Measurements from ENCODE around the gene WDR37.
"Not testable (repeated sequence)": the region's sequence is repeated elsewhere in the genome, so short reads cannot be mapped to it uniquely, and the experiment has no call there.

The WDR37 gene

DNA sequence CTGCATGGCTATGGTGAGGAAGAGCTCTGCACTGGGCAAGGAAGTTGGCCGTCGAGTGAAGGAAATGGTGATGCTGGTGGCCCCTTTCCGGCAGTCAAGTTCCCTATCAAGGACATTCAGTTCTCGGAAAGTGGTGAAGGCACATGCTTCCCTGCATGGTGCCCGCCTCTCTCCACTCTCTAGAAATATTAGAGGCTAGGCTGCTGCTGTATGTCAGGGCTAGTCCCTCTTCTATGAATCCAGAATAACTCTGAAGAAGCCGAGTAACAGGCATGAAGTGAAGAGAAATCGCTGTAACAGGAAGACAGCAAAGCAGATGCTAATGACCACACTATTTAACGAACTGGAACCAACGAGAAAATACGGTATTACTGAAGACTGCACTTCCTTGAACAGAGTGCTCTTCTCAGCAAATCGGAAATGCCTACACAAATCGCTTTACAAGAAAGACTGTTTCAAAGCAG is 12.6 kb upstream of the WDR37 start:
- DNase-seq: peak; percentile 39

DNA sequence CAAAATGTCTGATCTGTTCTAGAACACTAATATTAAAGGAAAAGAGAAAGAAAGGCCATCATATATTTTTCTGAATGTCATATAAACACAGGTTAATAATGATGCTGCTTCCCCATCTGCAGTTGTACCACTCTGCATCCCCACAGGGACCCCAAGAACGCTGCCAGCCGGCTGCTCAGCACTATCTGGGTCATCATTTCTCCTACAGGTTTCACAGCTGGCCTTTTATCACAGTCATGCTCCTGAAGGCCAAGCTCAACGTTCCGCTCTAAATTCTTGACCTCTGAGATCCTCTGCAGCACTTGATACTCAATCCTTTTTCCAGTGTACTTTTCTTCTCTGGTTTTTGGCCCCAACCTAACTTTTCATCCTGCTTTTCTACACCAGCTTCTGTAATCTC is 12.0 kb upstream of the WDR37 start:
- DNase-seq: no peak

DNA sequence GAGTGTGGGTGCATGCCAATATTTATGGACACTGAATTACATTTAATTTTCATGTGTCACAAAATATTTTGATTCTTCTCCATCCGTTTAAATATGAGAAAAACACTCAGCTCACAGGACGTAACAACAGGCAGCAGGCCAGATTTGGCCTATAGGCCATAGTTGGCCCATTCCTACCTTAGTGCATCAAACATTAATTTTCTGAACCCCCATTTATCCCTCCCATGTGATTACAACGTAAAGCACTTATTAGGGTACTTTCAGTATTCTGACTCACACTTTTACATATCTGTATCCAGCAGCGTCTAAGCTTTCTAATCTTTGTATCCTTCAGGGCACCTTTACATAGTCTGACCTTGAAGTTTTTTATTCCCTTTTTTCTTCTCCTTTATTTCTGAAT is 11.2 kb upstream of the WDR37 start:
- DNase-seq: no peak

DNA sequence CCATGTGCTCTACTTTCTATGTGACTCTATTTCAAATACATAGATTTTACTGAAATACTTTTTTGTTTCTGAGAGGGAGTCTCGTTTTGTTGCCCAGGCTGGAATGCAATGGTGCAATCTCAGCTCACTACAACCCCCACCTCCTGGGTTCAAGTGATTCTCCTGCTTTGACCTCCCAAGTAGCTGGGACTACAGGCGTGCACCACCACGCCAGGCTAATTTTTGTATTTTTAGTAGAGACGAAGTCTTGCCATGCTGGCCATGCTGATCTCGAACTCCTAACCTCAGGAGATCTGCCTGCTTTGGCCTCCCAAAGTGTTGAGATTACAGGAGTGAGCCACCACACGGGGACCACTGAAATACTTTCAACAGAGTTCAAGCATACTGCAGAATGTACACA is 10.8 kb upstream of the WDR37 start:
- no peak for DNase-seq

DNA sequence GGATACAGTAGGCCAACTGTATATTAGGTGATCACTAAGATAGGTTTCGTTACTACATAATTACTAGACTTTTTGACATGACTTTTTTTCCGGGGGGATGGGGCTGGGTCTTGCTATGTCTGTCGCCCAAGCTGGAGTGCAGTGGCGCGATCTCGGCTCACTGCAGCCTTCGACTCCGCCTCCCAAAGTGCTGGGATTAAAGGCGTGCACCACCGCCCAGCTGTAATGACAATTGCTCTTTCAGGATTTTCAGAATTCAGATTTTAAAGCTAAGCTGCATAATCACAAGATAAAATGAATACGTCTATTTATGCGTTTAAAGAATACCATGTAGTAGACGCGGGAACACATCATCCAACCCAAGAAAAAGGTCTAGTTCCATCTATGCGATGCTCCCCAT is 8.2 kb upstream of the WDR37 start:
- no peak for DNase-seq

DNA sequence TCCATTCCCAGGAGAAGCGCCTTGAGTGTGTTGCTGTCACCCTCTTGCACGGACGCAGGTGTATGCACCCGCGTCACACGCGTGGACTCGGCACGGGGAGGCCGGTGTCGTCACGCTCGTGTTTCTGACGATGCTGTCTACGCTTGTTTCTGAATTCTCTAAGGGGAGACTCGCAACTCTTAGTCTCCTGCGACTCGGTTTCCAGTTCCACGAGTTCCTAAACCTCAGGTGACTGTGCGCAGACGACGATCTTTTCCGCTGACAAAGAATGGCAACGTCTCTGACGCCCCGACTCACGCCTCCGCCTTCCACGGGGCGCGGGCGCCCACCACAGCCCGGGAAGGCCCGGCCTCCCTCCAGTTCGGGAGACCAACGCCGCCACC is 7.8 kb upstream of the WDR37 start:
- peak; percentile 73 for DNase-seq

DNA sequence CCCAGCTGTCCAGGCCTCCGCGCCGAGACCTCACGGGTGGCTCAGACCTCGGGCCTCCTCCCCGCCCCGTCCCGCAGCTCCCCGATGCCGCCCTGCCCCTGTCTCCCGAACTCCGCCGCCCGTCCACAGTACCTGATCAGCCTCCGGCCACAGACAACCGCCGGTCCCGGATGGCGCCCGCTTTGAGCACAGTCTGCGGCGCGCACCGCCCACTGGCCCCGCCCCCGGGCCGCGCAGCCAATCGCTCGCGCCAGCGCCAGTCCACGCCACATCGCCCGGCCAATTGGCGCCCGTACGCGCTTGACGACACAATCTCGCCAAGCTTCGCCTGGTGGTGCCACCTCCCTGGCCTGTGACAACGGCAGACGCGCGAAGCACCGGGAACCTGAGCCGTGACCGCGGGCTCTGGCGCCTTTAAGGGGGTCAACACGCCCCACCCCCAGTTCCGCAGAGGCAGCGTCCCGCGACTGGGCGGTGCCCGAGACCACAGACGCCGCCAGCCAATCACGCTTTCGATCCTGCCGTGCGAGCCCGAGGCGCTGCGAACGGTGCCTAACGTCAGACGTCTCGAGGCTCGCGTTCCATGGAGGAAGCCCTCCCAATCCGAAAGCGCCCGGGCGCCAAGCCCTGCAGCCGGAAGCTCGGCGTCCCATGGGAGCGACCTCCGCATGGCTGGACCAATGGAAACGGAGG is 7.3 kb upstream of the WDR37 start, which contains the start of gene IDI1:
IDI1 (minus strand) TSS at position 388 of the 693 bp plus-strand sequence; CDS start at position 272, 116 bp downstream.
- peak; percentile 98 for DNase-seq

DNA sequence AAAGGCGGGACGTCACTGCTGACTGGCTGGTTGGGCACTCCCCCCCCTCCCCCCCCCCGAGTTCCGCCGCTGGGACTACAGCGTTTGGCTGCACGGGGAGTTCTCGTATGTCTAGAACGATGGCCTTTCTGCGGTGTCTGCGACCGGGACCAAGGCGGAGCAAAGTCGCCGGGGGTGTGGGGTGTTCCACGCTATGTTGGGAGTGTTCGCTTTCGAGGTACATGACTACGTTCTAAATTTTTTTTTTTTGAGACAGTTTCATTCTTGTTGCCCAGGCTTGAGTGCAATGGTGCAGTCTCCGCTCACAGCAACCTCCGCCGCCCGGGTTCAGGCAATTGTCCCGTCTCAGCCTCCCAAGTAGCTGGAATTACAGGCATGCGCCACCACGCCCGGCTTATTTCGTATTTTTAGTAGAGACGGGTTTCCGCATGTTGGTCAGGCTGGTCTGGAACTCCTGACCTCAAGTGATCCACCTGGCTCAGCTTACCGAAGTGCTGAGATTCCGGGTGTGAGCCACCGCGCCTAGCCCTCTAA is 6.7 kb upstream of the WDR37 start:
- no peak for DNase-seq

DNA sequence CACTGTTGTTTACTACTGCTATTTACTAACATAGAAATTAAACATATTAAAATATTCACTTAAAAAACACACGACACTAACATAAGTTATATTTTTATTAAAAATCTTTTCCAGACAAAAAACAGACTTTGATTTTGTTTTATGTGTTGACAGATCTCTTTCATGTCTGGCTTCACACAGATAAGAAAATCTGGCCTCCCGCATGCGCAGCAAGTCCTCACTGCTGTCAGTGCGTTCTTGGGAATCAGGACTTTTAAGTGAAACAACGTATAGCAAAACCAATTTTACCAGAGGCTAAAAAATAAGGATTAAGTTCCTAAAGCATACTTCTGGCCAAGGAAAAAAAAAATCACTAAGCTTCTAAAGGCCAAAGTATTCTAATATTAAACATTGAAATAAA is 6.0 kb upstream of the WDR37 start:
- no peak for DNase-seq

DNA sequence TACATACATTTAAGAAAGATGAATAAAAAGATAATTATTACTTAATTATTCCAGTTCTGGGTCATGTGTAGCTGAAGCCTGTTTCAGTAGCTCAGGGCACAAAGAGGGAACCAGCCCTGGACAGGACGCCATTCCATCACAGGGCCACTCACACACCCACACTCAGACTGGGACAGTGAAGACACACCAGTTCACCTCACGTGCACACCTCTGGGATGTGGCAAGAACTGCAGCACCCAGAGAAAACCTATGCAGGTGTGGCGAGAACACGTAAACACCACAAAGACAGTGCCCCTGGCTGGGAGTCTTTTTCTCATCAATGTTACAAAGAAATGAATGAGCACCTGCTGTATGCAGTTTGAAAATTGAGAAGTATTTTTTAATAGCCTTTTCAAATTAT is 5.6 kb upstream of the WDR37 start:
- peak; percentile 62 for DNase-seq

DNA sequence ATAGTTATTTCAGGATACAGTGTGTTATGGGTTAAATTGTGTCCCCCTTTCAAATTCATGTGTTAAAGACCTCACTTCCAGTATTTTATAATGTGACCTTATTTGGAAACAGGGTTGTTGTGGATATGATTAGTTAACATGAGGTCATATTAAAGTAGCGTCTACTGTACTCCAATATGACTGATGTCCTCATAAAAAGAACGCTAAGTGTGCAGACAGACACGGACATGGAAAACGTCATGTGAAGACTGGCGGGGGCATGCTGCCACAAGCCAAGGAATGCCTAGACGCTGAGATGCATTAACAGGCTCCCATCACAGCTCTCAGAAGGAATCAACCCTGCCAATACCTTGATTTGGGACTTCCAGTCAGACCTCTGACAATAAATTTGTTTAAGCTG is 1.5 kb upstream of the WDR37 start:
- no peak for DNase-seq

DNA sequence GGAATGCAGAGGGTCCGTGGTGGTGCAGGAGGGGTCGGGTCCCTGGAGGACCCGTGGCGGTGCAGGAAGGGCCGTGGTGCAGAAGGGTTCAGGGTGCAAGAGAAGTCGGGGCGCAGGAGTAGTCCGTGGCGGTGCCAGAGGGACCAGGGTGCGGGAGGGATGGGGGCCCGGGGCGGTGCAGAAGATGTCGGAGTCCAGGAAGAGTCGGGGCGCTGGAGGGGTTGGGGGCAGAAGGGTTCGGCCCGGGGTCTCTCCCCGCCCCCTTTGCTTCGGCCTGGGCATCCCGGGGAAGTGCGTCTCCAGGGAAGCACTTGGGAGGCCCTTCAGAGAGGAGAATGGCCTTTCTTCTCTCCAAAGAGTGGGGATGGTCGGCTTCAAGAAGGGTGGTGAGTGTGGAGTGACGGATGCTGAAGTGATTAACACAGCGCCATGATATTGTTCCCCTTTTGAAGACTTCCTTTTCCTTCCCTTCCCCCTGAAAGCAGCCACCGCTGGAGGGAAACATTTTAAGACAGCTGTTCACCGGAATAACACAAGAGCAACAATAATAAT is 997 bp downstream of the WDR37 start:
- no peak for DNase-seq

DNA sequence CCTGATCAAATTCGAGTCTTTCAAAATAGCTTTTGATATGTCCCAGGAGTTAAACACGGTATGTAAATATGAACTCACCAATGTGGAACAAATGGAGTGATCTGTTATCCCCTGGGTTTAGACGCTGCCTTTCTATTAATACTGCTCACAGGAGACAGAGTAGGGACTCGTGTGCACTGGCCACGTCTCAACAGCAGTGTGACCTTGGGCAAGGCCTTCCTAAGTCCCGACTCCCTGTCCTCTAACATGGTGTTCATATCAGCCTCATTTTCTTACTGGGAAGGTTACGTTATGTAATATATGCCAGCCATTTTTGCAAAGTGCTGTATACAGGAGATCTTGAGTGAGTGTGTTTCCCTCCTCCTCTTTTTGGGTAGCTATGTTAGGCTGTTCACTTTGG is 1.8 kb downstream of the WDR37 start:
- no peak for DNase-seq

DNA sequence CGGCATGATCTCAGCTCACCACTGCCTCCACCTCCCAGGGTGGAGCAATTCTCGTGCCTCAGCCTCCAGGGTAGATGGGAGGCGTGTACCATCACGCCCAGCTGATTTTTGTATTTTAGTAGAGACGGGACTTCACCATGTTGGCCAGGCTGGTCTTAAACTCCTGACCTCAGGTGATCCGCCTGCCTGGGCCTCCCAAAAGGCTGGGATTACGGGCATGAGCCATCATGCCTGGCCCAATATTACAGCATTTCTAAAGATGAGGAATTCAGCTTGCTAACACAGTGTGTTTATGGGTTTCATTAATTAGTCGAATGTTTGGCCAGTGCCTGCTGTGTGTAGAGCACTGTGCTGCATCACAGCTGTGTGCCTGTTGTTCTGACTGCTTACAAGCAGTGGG is 3.7 kb downstream of the WDR37 start:
- no peak for DNase-seq

DNA sequence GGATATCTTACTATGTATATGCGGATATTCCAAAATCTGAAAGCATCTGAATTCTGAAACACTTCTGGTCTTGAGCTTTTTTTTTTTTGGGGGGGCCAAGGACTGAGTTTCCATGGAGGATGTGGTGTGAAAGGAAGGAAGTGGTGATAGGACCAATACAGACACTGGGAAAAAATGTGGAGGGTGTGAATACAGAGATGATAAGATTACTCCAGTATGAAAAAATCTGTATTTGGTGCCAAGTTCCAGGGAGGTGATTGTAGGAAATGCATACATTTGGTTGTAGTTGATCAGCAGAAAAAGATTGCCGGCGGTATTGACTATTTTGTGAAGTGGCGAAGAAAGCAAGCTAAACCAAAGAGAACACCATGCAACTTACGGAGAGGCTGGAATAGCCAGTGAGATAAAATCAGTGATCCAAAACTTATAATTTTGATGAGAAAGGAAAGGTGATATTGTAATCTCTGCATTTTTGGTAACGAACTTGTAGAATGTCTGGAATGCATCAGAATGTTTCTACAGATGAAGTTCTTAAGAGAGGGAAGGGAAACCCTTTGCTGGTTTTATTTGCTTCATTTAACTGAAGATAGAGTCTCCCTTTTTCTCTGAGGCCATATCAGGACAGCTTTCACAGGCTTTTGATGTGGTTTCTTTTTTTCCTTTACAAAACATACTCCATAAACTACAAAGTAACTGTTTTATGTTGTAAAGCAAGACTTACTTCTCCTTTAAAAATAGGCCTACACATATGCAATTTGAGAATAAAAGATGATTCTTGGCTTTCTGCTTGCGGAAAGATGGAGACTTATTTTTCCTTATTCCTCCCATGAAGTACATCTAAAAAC is 6.0 kb downstream of the WDR37 start:
- DNase-seq: peak; percentile 44

DNA sequence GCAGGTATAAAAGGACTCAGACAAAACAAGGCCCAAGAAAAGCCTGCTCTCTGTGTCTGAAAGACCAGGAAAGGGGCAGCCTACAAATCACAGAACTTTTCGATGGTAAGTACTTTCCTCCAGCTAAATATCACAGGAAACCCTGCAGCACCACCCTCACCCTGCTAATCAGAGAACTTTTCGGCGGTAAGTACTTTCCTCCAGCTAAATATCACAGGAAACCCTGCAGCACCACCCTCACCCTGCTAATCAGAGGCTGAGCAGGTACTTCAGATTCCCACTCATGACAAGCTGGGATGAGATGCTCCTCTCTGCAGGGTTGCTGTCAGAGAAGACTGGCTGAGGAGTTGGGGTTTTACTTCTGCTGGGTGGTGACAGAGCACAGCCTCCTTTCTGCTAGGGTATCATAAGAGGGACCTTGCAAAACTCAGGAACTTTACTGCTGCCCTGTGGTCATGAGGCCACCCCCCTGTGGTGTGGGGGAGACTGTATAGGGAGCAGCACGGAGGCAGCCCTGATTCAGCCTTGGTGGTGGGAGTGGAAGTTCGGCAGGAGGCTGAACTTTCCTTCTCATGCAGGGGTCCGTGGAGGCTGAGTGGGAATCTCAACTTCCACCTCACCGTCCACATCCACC is 7.2 kb downstream of the WDR37 start:
- DNase-seq: peak; percentile 49

DNA sequence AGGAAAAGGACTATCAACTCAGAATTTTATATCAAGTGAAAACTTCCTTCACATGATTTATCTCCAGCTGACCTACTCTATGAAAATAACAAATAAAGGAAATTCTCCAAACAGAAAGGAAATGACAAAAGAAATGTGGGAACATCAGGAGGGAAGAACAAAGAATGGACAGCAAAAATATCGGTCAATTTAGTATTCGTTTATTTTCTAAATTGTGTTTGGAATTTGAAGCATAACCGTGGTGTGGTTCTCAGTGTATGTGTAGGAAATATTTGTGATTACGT is 8.7 kb downstream of the WDR37 start:
- DNase-seq: no peak

DNA sequence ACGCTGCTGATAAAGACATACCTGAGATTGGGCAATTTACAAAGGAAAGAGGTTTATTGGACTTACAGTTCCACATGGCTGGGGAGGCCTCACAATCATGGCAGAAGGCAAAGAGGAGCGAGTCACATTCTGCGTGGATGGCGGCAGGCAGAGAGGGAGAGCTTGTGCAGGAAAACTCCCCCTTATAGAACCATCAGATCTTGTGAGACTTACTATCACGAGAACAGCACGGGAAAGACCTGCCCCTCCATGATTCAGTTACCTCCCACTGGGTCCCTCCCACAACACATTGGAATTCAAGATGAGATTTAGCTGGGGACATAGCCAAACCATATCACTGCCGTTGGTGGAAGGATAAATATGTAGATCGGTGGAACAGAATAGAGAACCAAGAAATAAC is 10.5 kb downstream of the WDR37 start:
- not testable (repeated sequence) for DNase-seq

DNA sequence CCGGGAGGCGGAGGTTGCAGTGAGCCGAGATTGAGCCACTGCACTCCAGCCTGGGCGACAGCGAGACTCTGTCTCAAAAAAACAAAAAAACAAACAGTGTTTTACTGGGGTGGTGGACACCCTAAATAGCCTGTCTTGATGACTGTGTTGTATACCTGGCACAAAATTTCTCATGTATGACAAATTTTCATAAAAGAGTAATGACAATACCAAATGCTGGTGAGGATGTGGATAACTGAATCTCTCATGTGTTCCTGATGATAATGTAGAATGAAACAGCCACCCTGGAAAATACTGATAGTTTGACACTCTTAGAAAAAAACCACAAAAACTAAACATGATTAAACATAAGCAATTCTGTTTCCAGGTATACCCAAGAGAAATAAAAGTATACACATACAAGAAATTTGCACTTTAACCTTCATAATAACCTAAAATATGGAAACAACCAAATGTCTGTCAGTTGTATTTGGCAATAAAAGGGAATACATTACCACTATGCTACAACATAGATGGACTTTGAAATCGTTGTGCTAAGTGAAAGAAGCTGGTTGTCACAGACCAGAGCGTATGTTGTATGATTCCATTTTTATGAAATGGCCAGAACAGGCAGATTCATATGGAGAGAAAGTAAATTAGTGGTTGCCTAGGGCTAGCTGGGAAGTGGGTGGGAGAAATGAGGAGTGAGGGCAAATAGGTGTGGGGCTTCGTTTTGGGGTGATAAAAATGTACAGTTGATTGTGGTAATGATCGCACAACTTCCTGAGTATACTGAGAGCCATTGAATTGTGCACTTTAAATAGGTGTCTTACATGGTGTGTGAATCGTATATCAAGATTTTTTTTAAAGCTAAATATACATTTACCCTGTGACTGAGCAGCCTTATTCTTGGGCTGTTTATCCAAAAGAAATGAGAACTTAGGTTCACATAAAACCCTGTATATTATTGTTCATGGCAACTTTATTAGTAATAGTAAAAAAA is 12.5 kb downstream of the WDR37 start:
- no peak for DNase-seq

DNA sequence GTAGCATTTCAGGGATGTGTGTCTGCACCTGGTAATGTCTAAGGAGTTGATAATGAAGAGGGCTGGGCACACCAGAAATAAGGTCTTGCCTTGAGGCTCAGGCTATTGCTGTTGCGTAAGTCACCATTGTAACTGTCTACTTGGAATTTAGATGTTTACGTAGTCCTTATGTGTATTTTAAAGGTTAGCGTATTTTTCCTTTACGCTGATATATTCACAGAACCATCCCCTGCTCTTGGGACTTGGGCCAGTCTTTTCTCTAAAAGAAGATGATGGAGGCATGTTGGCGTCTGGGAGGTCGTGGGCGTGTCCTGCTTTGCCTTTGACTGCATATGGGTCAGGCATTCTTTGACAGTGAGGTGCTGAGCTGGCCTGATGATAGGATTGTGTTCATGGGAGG is 14.7 kb downstream of the WDR37 start:
- no peak for DNase-seq

DNA sequence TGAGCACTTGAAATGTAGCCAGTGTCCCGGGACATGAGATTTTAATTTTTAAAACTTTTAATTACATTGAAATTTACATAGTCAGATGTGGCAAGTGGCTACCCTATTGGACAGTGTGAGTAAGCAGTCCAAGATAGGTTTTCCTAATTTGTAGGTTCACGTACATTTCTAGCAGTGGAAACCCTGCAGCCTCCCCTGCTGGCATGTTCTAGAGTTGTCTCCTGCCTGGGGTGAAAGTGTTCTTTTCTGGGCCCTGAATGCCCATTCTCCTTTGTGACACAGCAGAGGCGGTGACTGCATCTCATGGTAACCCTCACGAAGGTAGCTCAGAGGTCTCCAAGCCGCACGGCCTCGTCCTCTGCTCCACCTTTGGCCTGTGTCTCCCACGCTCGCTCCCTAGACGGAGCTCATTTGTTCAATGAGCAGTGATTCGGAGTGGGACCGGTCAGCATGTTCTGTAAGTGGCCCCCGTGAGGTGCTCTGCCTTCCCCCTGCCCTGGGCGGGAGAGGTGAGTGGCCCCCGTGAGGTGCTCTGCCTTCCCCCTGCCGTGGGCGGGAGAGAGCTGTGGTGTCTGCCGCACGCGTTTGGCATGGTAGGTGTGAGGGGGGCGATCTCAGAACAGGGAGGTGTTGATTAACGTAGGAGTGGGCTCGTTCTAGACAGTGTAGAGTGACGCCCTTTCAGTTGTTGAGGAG is 18.0 kb downstream of the WDR37 start:
- DNase-seq: no peak

Data from central memory CD4-positive, alpha-beta T cell (primary cell).